Fibroblast of the aortic adventitia (primary cell): ENCODE data around the gene TTR. TPM values are rescaled to one million over a fixed set of nuclear protein-coding genes. Genes with fewer than 3 reads are reported as not detected.

ENCODE experiments used
- DNase-seq: peaks from one replicate; pipeline ENCODE4 v3.0.0-alpha.2; 2010; ENCODE audit warnings: low read depth
- H3K4me3 ChIP-seq: 2 replicates; pipeline ENCODE4 v1.5.1; 2011; ENCODE audit warnings: low read depth, mild to moderate bottlenecking, control low read depth, low read length, moderate library complexity
- total RNA-seq: library from RNA; depleted of rRNA; stranded (reverse); fragments of >200 nt; gene quantifications from 2 replicates; pipeline ENCODE4 v1.2.3, GENCODE V29; 2012; ENCODE audit warnings: low replicate concordance
- TF ChIP-seq, protein P1 (sequence below): IDR thresholded peaks from 2 replicates; pipeline ENCODE4 v1.5.1; 2011; ENCODE audit warnings: mild to moderate bottlenecking, low read length, control low read depth, inconsistent platforms; ENCODE audit not compliant: insufficient read depth

TTR gene
- total RNA-seq, 1 donor: not detected

DNA sequence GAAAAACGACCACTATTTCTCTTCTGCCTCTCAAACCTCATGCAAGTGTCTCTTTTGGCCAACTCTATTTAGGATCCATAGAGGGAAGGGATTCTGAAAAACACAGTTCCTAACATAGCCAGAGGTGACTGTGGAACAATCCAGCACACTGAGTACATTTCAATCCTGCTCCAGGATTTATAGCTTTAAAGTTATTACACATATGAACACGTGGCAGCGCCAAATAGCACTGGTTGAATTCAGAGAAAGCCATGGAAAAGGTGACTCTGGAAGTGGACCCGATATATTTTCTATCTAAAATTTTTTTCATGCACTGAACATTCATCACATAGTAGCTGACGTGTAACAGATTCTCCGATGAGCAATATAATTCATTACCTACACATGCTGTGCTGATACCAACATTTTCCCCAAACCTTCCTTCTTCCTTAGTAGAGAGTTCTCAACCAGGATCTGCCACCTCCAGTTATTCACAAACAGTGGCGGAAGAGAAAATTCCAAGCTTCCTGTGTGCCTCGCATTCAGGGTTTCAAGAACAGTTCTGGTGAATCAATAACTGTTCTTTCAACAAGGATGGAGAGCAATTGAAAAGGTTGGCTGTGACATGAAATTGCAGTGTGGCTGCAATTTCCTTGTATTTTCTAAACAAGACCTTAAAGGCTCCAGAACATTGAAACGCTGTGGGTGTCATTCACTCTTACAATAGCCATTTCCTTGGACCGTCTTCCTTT lies 25.7 kb upstream of the TTR start:
- H3K4me3 ChIP-seq: no peak overlapping the region
- TF ChIP-seq, protein P1, sequence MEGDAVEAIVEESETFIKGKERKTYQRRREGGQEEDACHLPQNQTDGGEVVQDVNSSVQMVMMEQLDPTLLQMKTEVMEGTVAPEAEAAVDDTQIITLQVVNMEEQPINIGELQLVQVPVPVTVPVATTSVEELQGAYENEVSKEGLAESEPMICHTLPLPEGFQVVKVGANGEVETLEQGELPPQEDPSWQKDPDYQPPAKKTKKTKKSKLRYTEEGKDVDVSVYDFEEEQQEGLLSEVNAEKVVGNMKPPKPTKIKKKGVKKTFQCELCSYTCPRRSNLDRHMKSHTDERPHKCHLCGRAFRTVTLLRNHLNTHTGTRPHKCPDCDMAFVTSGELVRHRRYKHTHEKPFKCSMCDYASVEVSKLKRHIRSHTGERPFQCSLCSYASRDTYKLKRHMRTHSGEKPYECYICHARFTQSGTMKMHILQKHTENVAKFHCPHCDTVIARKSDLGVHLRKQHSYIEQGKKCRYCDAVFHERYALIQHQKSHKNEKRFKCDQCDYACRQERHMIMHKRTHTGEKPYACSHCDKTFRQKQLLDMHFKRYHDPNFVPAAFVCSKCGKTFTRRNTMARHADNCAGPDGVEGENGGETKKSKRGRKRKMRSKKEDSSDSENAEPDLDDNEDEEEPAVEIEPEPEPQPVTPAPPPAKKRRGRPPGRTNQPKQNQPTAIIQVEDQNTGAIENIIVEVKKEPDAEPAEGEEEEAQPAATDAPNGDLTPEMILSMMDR: no peak
- DNase-seq: no peak

DNA sequence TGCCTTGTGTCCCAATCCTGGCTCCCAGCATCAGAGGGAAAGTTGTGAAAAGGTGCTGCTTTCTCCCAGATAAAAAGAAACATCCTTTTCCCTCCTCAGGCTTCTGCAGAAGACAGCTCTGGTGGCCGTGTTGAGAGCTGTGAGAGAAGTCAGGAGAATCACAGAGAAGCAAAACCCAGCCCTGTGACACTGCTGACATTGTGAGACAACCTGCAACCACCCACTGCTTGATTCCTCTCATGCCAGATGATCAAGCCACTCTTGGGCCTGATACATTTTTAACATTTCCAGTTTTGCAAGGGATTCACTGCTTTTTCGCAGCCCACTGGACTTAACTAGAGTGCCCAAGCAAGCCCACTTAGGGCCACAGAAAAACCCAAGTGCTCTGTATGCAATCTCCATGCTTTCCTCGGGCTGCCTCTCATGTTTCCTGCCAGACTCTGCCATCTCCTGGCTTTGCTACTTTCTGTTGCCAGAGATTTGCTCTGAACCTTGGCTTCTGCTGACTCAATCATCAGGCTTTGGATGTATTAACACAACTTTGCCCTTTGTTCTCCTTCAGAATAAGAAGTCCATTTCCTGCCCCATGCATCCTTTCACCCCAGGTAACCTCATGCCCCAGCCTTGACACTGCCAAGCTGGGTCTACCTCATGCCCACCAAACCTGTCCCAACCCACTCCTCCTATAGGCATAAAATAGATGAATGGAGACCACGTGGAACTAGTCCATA lies 24.9 kb upstream of the TTR start:
- H3K4me3 ChIP-seq: no peak overlapping the region
- no peak for DNase-seq
- TF ChIP-seq, protein P1: no peak

DNA sequence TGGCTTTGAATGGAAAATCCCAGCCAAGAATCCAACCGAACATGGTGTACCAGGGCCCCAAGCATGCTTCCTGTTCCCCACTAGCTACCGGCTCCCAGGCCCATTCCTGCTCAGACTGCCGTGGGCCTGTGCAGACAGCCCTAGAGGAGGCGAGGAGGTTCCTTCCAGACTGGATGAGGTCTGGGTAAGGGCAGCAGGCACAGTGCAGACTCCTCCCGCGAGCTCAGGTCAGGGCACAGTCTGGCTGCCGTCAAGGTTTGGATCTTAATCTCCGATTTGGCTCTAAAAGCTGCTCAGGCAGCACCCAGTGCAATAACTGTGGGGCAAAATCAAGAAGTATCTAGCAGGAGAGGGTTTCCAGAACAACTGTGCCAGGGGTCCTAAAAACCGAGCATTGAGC lies 19.3 kb upstream of the TTR start:
- no peak for DNase-seq
- TF ChIP-seq, protein P1: no peak
- H3K4me3 ChIP-seq: no peak overlapping the region

DNA sequence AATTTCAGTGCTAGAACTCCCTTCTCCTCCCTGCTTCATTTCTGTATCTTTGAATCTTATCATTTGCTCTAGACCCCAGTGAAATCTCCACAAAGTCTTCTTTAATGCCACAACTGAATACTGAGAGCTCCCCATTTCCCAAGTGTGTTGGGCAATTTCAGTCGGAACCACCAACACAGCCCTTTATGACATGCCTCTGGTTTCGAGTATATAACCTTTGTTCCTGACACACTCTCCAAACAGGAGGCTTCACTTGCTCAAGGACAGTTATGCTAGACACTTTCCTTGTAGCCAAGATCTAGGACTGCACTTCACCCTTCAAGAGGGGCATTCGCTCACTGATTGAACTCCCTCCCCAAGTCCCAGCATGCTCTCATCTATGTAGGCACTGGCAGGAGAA lies 18.6 kb upstream of the TTR start:
- DNase-seq: no peak
- TF ChIP-seq, protein P1: no peak
- no peak overlapping the region for H3K4me3 ChIP-seq

DNA sequence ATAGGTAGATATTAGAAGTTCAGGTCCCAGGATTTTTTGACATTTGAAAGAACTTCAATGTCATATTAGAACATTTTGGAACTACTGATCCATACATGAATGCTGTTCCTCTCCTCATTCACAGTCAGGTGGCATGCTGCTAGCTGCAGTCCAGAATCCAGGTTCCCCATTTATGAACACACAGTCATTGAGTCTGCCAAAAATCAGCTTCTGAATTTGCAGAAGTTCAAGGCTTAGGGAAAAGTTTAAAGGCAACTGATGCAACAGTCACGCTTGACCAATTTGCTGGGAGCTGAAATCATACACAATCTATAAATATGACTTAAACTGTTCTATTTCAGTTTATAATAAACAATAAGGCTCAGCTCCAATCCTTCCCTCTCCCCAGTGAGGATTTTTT lies 17.3 kb upstream of the TTR start:
- no peak for DNase-seq
- no peak overlapping the region for H3K4me3 ChIP-seq
- TF ChIP-seq, protein P1: no peak

DNA sequence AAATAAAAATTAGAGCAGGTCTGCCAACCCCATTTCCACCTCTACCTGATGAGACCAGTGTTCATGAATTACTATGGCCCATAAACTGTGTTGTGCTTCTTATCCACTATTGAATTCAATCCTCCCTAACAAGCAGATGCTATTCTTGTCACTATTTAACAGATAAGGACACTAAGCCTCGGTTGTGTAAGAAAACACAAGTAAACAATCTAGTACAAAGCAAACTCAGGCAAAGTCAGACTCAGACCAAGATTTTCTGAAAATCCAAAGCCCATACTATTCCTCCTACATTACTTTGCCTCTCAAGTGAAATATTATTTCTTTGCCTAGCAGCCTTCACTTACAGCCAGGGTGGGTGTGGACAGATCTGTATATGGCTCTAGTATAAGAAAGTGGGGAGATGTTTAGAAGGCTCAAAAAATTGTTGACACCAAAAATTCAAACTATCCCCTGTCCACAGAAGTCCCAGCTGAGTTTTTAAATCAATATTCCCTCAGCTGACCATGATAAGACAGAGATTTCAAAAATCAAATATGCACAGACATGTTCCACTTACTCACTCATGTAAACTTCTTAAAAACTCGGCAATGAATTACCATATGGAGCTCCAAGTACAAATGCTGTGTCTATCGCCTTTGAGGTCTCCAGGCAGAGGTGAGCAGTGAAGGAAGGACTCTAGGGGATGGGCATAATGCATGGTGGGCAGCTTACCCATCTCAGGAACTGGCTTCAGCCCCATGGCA lies 16.0 kb upstream of the TTR start:
- no peak overlapping the region for H3K4me3 ChIP-seq
- DNase-seq: no peak
- TF ChIP-seq, protein P1: no peak
